Prostate gland (tissue), 2 donors: Measurements from ENCODE around the gene NR2E1.

Source experiments
- POLR2A ChIP-seq: fragments of 450-650 bp; IDR thresholded peaks from one replicate; pipeline ENCODE4 v1.6.1; 2016; ENCODE audit warnings: antibody characterized with exemption, mild to moderate bottlenecking
- TF ChIP-seq, protein P1 (sequence below), 4 experiments: fragments of 200-600 bp in 2 of 4; fragments of 450-650 bp in 2 of 4; sonication (generic) in 2 of 4; IDR thresholded peaks; 1 replicate in 3 of 4; 2 replicates in 1 of 4; pipeline ENCODE4 v1.5.1; 2016 to 2019; ENCODE audit warnings: antibody characterized with exemption in 4 of 4, mild to moderate bottlenecking in 2 of 4, moderate library complexity in 2 of 4

DNA sequence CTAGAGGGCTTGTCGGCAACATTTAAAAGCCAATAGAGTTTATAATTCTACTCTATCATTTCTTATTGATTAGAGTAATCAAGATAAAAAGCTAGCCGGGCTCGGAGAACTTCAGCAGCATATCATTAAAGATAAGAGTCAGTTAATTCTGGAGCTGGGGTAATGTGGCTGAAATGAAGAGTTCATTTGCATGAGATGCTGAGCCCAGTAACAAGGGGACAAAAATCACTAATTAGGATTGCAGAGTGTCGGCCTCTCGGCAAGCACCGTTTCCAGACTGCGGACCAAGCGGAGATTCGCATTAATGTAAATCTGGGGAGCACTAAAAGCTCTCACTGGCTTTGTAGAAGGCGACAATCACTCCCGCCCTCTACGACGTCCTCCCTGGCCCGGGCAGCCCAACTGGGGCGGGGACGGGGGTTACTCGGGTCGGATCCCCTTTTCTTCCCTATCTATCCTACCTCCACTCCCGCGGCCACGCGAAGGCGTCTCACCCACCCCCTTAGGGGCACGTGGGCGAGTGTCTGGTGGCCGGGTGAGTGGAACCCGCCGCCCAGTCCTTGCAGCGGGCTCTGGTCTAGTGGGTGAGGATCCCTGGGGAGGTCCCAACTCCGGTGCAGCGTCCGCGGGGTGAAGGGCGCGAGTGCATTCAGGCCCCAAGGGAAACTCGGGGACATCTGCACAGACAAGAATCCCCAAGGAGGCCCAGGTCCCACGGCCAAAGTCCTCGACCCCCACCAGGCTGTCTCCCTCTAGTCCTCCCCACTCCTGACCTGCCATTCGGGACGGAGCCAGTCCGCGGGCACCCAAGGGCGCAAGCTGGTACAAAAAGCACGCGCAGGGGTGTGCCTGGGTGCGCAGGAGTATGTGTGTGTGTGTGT lies 49.0 kb upstream of the NR2E1 start:
- TF ChIP-seq, protein P1, sequence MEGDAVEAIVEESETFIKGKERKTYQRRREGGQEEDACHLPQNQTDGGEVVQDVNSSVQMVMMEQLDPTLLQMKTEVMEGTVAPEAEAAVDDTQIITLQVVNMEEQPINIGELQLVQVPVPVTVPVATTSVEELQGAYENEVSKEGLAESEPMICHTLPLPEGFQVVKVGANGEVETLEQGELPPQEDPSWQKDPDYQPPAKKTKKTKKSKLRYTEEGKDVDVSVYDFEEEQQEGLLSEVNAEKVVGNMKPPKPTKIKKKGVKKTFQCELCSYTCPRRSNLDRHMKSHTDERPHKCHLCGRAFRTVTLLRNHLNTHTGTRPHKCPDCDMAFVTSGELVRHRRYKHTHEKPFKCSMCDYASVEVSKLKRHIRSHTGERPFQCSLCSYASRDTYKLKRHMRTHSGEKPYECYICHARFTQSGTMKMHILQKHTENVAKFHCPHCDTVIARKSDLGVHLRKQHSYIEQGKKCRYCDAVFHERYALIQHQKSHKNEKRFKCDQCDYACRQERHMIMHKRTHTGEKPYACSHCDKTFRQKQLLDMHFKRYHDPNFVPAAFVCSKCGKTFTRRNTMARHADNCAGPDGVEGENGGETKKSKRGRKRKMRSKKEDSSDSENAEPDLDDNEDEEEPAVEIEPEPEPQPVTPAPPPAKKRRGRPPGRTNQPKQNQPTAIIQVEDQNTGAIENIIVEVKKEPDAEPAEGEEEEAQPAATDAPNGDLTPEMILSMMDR (IDR thresholded peaks at IDR 0.05), result no peak
- TF ChIP-seq POLR2A, result no peak
